Activated naive CD8-positive, alpha-beta T cell treated with anti-CD3 and anti-CD28 coated beads, Interleukin-2, amount 10 ng/mL, durations not matched to agents 7 days and 5 days (primary cell): ENCODE data around the gene CHD3. TPM values are rescaled to one million over a fixed set of nuclear protein-coding genes. Genes with fewer than 3 reads are reported as not detected.
"Not testable (repeated sequence)": the region's sequence is repeated elsewhere in the genome, so short reads cannot be mapped to it uniquely, and the experiment has no call there.

Experiments
- ATAC-seq: fragments of 150-1000 bp; cut with Tn5 transposase; one replicate; pipeline ENCODE4 v1.10.0; 2021; ENCODE audit warnings: low read depth, moderate library complexity
- POLR2A ChIA-PET: fragments of 350-600 bp; sonication (Branson Sonifier 250); formaldehyde crosslinking; loops from one replicate; lab custom pipeline; 2021; ENCODE audit warnings: antibody characterized with exemption; lab: Charles Lee
- DNase-seq: peaks from one replicate; pipeline ENCODE4 v3.0.0; 2021
- H3K27ac Mint-ChIP-seq: one replicate; pipeline ENCODE4 v1.8.0; 2022; ENCODE audit warnings: mild to moderate bottlenecking, mixed read lengths
- H3K27me3 Mint-ChIP-seq: one replicate; pipeline ENCODE4 v1.8.0; 2022; ENCODE audit warnings: mild to moderate bottlenecking, moderate library complexity, mixed read lengths
- H3K36me3 Mint-ChIP-seq: one replicate; pipeline ENCODE4 v1.8.0; 2021; ENCODE audit warnings: mild to moderate bottlenecking, mixed read lengths
- H3K4me1 Mint-ChIP-seq: one replicate; pipeline ENCODE4 v1.8.0; 2021; ENCODE audit warnings: mixed read lengths
- H3K4me3 Mint-ChIP-seq: one replicate; pipeline ENCODE4 v1.8.0; 2022; ENCODE audit warnings: mild to moderate bottlenecking, moderate library complexity, mixed read lengths
- H3K9me3 Mint-ChIP-seq: one replicate; pipeline ENCODE4 v1.8.0; 2021; ENCODE audit warnings: mixed read lengths
- total RNA-seq, 2 experiments: library from RNA; stranded (reverse); gene quantifications; one replicate each; pipeline ENCODE4 v1.2.3, GENCODE V29; 2021

CHD3 gene
- total RNA-seq, 2 experiments from 2014 or later, result 194 to 199 TPM

DNA sequence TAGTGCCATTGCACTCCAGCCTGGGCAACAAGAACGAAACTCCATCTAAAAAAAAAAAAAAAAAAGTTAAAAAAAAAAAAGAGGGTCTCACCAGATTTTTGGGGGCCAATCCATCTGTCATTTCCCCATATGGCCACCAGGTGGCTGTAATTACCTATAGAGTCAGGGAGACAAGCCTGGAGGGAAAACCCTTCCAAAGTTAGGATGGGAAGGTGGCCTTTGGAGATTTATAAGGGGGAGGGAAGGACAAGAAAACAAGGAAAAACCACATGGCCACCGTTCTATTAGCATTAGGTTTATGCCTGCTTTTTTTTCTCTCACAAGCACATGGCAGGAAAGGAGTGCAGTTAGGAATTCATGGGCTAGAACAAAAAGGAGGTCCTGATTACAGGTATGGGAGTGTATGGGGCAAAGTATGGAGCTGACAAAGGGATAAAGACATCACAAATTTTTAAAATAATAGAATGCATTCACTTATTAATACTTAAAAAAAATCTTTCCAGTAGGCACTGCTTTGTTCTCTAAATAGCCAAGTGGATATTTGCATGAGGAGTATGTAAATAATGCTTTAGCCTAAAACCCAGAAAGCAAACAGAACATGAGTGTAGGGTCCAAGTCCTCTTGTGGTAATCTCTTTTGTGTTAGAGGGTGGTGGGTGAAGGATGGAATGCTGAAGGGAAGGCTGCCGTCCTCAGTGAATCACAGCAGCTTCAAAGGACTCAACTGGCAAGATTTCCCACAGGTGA, 25.7 kb upstream of the CHD3 start:
- peaks cover 28% of the 10 kb centered on the region for H3K36me3 Mint-ChIP-seq
- H3K4me1 Mint-ChIP-seq, result peaks cover 35% of the 10 kb centered on the region
- H3K27ac Mint-ChIP-seq, result no peak overlapping the region
- ATAC-seq (no peak), DNase-seq (no peak)
- POLR2A ChIA-PET, result interaction anchor here (0.5 to 0.6 kb wide), 2 partner anchors 69 to 81 kb away, joined by 3 read pairs; partner anchors contain the start of genes CNTROB and TRAPPC1
- H3K4me3 Mint-ChIP-seq, result no peak overlapping the region
- peaks cover 1% of the 10 kb centered on the region for H3K9me3 Mint-ChIP-seq
- H3K27me3 Mint-ChIP-seq, result no peaks in the 10 kb centered on the region

DNA sequence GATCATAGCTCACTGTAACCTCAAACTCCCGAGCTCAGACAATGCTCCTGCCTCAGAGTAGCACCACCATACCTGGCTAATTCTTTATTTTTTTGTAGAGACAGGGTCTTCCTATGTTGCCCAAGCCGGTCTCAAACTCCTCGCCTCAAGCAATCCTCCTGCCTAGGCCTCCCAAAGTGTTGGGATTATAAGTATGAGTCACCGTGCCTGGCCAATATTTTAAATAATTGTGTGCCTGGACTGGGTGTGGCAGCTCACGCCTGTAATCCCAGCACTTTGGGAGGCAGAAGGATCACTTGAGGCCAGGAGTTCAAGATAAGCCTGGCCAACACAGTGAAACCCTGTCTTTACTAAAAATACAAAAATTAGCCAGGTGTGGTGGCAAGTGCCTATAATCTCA, 24.2 kb upstream of the CHD3 start:
- Mint-ChIP-seq H3K4me1 (peaks cover 37% of the 10 kb centered on the region), H3K36me3 (peaks cover 31% of the 10 kb centered on the region)
- not testable (repeated sequence) for H3K27ac Mint-ChIP-seq, ATAC-seq, DNase-seq, H3K9me3 Mint-ChIP-seq, H3K27me3 Mint-ChIP-seq, H3K4me3 Mint-ChIP-seq
- POLR2A ChIA-PET, result interaction anchor here (0.6 to 3.2 kb wide), 3 partner anchors 9 to 21 kb away, joined by 3 to 11 read pairs (median 4); no protein-coding TSS in a partner anchor

DNA sequence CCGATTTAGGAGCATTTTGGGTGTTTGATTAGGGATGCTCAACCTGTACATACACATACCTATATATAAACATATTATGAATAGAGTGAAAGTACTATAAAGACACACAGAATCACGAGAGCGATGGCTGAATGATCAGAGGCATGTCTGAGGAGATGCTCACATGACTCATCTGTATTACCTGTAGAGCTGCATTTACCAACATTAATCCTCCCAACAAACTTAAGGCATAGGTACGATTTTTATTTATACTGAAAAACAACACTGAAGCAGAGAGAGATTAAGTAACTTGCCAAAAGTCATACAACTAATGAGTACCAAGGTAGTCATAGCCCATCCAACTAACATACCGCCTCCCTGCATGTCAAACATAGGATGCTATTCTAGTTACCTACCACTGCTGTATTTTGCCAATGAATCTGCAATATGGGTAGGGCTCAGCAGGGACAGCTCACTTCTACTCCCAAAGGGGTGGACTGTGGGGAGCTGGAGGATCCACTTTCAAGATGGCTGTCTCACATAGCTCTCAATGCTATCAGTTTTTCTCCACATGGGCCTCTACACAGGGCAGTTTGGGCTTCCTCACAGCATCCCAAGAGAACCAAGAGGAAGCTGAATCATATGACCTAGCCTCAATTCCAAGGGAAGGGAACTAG, 23.5 kb upstream of the CHD3 start:
- Mint-ChIP-seq H3K4me1 (peaks cover 37% of the 10 kb centered on the region), H3K36me3 (peaks cover 31% of the 10 kb centered on the region), H3K9me3 (peaks cover 1% of the 10 kb centered on the region), H3K4me3 (no peak overlapping the region), H3K27me3 (no peaks in the 10 kb centered on the region), H3K27ac (no peak overlapping the region)
- POLR2A ChIA-PET, result interaction anchor here (0.6 to 3.2 kb wide), 3 partner anchors 9 to 21 kb away, joined by 3 to 11 read pairs (median 4); no protein-coding TSS in a partner anchor
- ATAC-seq (no peak), DNase-seq (no peak)

DNA sequence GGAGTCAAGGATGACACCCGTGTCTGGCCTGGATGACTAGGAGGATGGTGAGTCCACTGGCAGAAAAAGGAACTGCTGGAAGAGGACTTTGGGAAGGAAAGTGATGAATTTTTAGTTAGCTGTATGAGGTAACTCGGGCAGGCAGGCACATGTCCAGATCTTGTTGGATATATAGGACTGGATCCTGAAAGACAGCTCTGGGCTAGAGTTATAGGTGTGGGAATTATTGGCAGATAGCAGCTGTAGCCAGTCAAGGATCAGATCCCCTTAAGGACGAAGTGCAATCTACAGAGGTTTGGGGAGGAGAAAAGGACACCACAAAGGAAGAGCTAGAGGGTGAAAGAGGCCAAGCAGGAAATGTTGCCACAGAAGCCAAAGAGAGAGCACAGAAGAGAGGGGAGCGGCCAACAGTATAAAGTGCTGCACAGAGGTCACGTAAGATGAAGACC, 20.7 kb upstream of the CHD3 start:
- Mint-ChIP-seq H3K27me3 (no peaks in the 10 kb centered on the region), H3K27ac (peak overlapping the region; percentile 86), H3K4me1 (peaks cover 33% of the 10 kb centered on the region), H3K36me3 (peaks cover 28% of the 10 kb centered on the region), H3K9me3 (peaks cover 1% of the 10 kb centered on the region), H3K4me3 (peak overlapping the region; percentile 80)
- POLR2A ChIA-PET, result interaction anchor here (0.8 to 2.7 kb wide), 3 partner anchors 11 to 25 kb away, joined by 3 to 15 read pairs (median 8); partner anchors contain the start of genes CYB5D1 and NAA38
- no peak for DNase-seq
- ATAC-seq, result peak; percentile 88

DNA sequence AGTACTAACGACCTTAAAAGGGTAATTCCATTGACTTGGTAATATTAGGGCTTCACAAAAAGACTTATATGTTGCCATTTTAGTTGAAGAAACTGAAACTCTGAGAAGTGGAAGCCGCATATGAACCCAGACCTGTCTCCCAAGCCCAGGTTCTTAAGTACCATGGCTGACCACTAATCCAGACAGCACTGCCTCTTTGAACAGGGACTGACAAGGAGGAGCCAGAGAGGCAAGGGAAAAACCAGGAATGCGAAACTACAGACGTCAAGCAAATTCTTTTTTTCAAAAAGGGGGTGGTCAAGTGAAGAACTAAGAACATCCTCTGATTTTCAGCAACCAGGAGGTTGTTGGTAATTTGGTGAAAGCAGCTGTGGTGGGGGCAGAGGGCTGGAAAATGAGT, 15.5 kb upstream of the CHD3 start:
- no peak overlapping the region for H3K27ac Mint-ChIP-seq
- POLR2A ChIA-PET, result no interaction called here
- H3K4me1 Mint-ChIP-seq, result peaks cover 23% of the 10 kb centered on the region
- H3K4me3 Mint-ChIP-seq, result no peak overlapping the region
- H3K36me3 Mint-ChIP-seq, result peaks cover 19% of the 10 kb centered on the region
- no peaks in the 10 kb centered on the region for H3K9me3 Mint-ChIP-seq
- no peak for ATAC-seq
- DNase-seq, result no peak
- H3K27me3 Mint-ChIP-seq, result no peaks in the 10 kb centered on the region

DNA sequence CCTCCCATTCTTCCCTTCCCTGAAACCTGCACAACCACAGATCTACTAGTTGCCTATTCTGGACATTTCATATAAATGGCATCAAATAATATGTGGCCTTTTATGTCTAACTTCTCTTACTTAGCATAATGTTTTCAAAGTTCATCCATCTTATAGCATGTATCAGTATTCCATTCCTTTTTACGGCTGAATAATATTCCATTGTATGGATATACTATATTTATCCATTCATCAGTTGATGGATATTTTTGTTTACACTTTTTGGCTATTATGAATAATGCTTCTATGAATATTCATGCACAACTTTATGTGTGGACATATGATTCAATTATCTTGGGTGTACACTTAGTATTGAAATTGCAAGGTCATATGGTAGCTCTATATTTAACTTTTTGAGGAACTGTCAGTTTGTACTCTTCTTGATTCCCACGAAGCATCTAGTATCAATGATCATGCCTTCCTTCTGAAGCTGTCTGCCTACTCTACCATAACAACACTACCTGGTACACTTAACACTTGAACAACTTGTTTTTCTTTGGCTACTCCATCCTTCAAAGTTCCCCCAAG, 12.7 kb upstream of the CHD3 start:
- ATAC-seq (no peak), DNase-seq (no peak)
- Mint-ChIP-seq H3K4me3 (no peak overlapping the region), H3K27me3 (no peaks in the 10 kb centered on the region), H3K36me3 (peaks cover 18% of the 10 kb centered on the region), H3K9me3 (no peaks in the 10 kb centered on the region), H3K4me1 (peaks cover 10% of the 10 kb centered on the region), H3K27ac (no peak overlapping the region)
- POLR2A ChIA-PET, result interaction anchor here (1.9 kb wide), 1 partner anchor 19 kb away, joined by 4 read pairs; the partner anchor contains the start of genes CYB5D1 and NAA38

DNA sequence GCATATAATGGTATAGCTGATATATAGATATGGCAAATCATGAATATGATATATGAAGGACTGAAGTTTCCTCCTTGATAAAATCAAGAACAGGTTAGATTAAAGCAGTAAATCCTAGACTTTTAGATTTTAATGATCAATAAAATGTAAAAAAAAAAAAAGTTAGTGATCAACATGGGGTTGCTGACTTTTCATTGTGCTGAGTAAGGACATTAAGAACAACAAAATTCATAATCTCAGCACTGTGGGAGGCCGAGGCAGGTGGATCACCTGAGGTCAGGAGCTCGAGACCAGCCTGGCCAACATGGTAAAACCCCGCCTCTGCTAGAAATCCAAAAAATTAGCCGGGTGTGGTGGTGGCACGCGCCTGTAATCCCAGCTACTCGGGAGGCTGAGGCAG, 10.4 kb upstream of the CHD3 start:
- Mint-ChIP-seq H3K9me3 (no peaks in the 10 kb centered on the region), H3K4me1 (peaks cover 5% of the 10 kb centered on the region), H3K27me3 (no peaks in the 10 kb centered on the region), H3K4me3 (no peak overlapping the region), H3K27ac (no peak overlapping the region), H3K36me3 (peaks cover 14% of the 10 kb centered on the region)
- POLR2A ChIA-PET, result no interaction called here
- DNase-seq (no peak), ATAC-seq (no peak)

DNA sequence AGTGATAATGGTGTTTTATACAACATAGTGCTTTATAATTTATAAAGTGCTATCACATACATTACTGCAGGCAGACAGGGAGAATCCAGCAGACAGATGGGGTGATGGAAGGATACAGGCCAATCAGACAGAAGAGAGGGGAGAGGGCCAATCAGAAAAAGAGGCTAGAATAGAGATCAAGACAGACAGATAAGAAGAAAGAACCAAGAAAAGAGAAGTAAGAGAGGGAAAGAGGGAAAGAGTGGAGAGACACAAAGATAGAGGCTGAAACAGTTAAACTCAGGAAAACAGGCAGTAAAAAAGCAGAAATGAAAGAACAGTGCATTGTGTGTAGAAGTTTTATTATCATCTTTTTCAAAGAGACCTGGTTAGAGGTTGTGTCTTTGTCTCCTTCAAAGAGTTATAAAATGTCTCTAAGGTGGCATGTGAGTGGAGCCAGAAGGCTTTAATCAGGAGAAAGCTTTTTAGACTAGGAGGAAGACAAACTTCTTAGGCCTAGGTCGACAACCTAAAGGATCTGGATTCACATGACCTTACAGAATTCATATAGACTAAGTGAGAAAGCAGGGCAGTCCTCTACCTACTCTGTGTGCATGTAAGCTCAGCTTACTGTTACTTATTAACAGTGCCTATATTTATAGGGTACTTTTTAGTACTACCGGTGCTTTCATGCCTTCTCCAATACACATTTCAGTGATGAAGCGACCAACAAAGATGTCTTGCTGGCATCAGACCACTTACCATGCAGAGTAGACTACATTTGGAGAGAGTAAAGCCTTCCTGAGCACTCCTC, 8.3 kb upstream of the CHD3 start:
- Mint-ChIP-seq H3K27ac (no peak overlapping the region), H3K4me1 (peaks cover 3% of the 10 kb centered on the region), H3K9me3 (no peaks in the 10 kb centered on the region), H3K4me3 (no peak overlapping the region), H3K36me3 (peaks cover 3% of the 10 kb centered on the region), H3K27me3 (no peaks in the 10 kb centered on the region)
- DNase-seq, result no peak
- POLR2A ChIA-PET, result no interaction called here
- ATAC-seq, result no peak

DNA sequence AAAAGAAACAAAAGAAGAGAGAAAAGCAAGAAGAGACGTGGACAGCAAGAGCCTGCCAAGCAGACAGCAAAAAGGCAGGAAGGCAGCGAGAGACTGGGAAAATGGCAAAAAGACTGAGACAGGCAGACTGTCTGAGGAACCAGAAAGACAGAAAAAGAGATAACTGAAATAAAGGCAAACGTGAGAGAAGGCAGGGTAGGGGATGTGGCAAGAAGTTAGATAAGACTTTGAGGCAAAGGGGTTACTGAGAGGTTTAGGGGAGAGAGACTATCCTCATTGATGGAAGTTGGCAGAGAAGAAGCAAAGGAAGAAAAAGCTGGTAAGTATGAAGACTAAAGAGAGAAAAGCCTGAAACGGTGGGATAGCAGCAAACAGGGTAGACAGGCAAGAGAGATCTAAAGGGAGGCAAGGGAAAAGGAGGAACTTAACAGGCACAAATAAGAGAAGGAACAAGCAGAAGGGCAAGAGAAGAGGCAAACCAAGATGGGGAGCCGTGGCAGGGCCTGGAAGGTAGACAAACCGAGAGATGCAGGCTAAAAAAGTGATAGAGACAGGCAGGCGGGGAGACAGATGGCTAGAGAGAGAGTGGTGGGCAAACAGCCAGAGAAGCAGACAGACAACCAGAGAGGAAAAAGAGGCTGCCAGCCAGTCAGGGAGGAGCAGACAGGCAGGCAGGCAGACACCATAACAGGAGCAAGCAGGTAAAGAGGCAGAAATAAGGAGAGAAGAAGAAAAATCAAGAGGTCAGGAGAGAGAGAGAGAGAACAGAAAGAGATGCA, 7.1 kb upstream of the CHD3 start:
- H3K4me3 Mint-ChIP-seq, result no peak overlapping the region
- DNase-seq (no peak), ATAC-seq (no peak)
- POLR2A ChIA-PET, result interaction anchor here (1.5 kb wide), 1 partner anchor 11 kb away, joined by 5 read pairs; no protein-coding TSS in a partner anchor
- no peak overlapping the region for H3K27ac Mint-ChIP-seq
- no peaks in the 10 kb centered on the region for H3K9me3 Mint-ChIP-seq
- H3K36me3 Mint-ChIP-seq, result peaks cover 1% of the 10 kb centered on the region
- H3K27me3 Mint-ChIP-seq, result no peaks in the 10 kb centered on the region
- H3K4me1 Mint-ChIP-seq, result peaks cover 3% of the 10 kb centered on the region

DNA sequence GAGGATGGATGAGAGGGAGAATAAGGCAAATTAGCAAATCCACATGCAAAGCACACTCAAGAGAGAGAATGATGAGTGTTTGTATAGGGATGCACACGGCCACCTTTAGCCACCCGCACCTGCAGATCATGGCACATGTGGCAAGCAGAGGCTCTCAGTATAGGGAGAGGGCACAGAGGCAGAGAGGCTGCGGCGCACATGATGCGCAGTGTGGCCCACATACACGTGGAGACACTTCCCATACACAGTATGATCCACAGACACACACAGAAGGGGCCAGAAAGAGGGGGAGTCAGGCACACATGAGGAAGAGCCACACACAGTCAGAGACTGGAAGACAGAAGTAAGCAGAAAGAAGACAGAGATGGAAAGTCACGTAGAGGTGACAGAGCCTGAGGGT, 6.5 kb upstream of the CHD3 start:
- no peaks in the 10 kb centered on the region for H3K27me3 Mint-ChIP-seq
- H3K9me3 Mint-ChIP-seq, result no peaks in the 10 kb centered on the region
- H3K36me3 Mint-ChIP-seq, result peaks cover 1% of the 10 kb centered on the region
- H3K4me3 Mint-ChIP-seq, result no peak overlapping the region
- no peak overlapping the region for H3K27ac Mint-ChIP-seq
- ATAC-seq (no peak), DNase-seq (no peak)
- POLR2A ChIA-PET, result interaction anchor here (1.3 to 1.5 kb wide), 2 partner anchors 12 to 13 kb away, joined by 3 to 5 read pairs; no protein-coding TSS in a partner anchor
- H3K4me1 Mint-ChIP-seq, result peaks cover 4% of the 10 kb centered on the region

DNA sequence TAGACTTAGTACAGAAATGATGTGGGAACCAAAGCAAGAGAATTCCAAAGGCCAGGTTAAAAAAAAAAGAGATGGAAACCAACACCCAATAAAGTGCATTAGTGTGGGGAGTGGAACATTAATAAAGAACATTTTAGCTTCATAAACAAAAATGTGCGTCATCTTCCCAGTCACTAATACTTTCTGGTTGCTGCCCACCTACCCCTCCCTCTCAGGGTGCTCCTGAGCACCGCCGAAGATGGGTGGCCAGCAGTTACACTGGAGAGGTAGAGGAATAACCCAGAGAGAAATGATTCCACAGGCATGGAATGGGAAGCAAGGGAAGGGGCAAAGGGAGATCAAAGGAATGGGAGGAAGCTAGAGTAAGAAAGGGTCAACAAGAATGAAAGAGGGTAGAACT, 6.0 kb upstream of the CHD3 start:
- no peak overlapping the region for H3K27ac Mint-ChIP-seq
- ATAC-seq, result no peak
- H3K9me3 Mint-ChIP-seq, result no peaks in the 10 kb centered on the region
- no peak for DNase-seq
- H3K4me1 Mint-ChIP-seq, result peaks cover 4% of the 10 kb centered on the region
- no peaks in the 10 kb centered on the region for H3K36me3 Mint-ChIP-seq
- H3K4me3 Mint-ChIP-seq, result no peak overlapping the region
- POLR2A ChIA-PET, result interaction anchor here (1.1 to 1.5 kb wide), 3 partner anchors 13 to 25 kb away, joined by 3 to 5 read pairs (median 3); partner anchors contain the start of gene NAA38
- H3K27me3 Mint-ChIP-seq, result no peaks in the 10 kb centered on the region

DNA sequence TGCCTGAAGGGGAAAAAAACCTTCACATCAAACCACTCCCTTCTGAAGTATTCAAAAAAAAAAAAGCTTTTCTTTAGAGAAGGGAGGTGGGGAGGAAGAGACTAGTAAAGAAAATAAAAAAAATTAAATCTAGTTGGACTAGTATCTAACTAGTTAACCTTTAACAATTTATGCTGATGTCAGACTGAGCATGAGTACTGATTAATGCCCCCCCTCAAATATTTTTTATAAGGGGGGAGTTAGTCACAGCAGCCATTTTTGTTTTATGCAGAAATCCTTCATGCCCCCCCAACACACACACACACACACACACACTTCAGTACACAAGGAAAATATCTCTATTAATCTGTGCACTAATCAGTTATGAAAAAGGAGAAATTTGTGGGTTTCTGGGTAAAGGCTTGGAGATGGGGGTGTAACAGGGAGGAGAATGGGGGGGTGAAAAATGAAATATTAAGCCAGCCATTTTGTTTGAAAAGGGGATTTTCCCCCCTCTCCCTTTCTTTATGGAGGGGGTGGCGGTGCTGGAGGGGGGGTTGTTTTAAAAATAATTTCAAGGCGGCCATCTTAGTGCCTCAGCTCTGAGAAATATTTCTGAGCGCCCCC, 4.7 kb upstream of the CHD3 start:
- POLR2A ChIA-PET, result interaction anchor here (1.0 kb wide), 1 partner anchor 403 kb away, joined by 3 read pairs; no protein-coding TSS in a partner anchor
- Mint-ChIP-seq H3K27ac (peak overlapping the region; percentile 73), H3K9me3 (no peaks in the 10 kb centered on the region), H3K27me3 (no peaks in the 10 kb centered on the region), H3K36me3 (no peaks in the 10 kb centered on the region), H3K4me3 (peak overlapping the region; percentile 77), H3K4me1 (peaks cover 4% of the 10 kb centered on the region)
- DNase-seq (no peak), ATAC-seq (no peak)
